B cell (primary cell): Measurements from ENCODE around the gene SLC25A21. TPM values are rescaled to one million over a fixed set of nuclear protein-coding genes. Genes with fewer than 3 reads are reported as not detected.

Experiments
- ATAC-seq: fragments of 200-7000 bp; cut with Tn5 transposase; one replicate; pipeline ENCODE4 v1.10.0; 2021; ENCODE audit warnings: low read depth, mild to moderate bottlenecking, moderate number of reproducible peaks, moderate library complexity
- CTCF ChIA-PET: fragments of 350-600 bp; sonication (Branson Sonifier 250); formaldehyde crosslinking; loops from one replicate; lab custom pipeline; 2021; ENCODE audit warnings: antibody characterized with exemption, inconsistent platforms; lab: Charles Lee
- POLR2A ChIA-PET: fragments of 350-600 bp; sonication (Branson Sonifier 250); formaldehyde crosslinking; loops from one replicate; lab custom pipeline; 2021; ENCODE audit warnings: antibody characterized with exemption; lab: Charles Lee
- DNase-seq: peaks from one replicate; pipeline ENCODE4 v3.0.0; 2013
- H2AFZ ChIP-seq: 2 replicates; pipeline ENCODE4 v1.6.1; 2012; ENCODE audit warnings: mild to moderate bottlenecking, low read depth, low read length; ENCODE audit not compliant: insufficient read depth, poor library complexity, severe bottlenecking
- H3K27ac ChIP-seq, 2 donors: 1 replicate in 1 of 2; 2 replicates in 1 of 2; pipeline ENCODE4 v1.5.1; 2012 to 2013; ENCODE audit warnings: low read length in 2 of 2, mild to moderate bottlenecking in 2 of 2, moderate library complexity in 1 of 2
- H3K27me3 ChIP-seq, 4 experiments: fragments of 200-600 bp in 1 of 4; sonication (generic) in 1 of 4; replicated peaks in 1 of 4; 1 replicate in 2 of 4; 2 replicates in 2 of 4; pipeline versions ENCODE4 v1.6.1 to v1.7.0; 2013 to 2016; ENCODE audit warnings: low read length in 3 of 4, mild to moderate bottlenecking in 2 of 4, mixed read lengths in 1 of 4, moderate library complexity in 1 of 4; ENCODE audit not compliant: insufficient read depth in 4 of 4, control insufficient read depth in 3 of 4; ENCODE audit errors: control extremely low read depth in 1 of 4
- H3K36me3 ChIP-seq, 2 experiments: replicated peaks in 1 of 2; 1 replicate in 1 of 2; 2 replicates in 1 of 2; pipeline versions ENCODE4 v1.6.1 to v1.7.1; 2013; ENCODE audit warnings: low read length in 1 of 2; ENCODE audit not compliant: insufficient read depth in 2 of 2, control insufficient read depth in 1 of 2; ENCODE audit errors: control extremely low read depth in 1 of 2, extremely low read depth in 1 of 2
- H3K4me1 ChIP-seq, 2 donors: fragments of 200-600 bp in 1 of 2; sonication (generic) in 1 of 2; 1 replicate in 1 of 2; 2 replicates in 1 of 2; pipeline versions ENCODE4 v1.5.1 to v1.6.1; 2013 to 2017; ENCODE audit warnings: low read length in 2 of 2; ENCODE audit not compliant: control insufficient read depth in 2 of 2, insufficient read depth in 2 of 2
- H3K4me2 ChIP-seq: replicated peaks from 2 replicates; pipeline ENCODE3; 2012; ENCODE audit warnings: mild to moderate bottlenecking, low read depth, low read length; ENCODE audit not compliant: poor library complexity, severe bottlenecking
- H3K4me3 ChIP-seq, 5 experiments: fragments of 200-600 bp in 1 of 5; sonication (generic) in 1 of 5; 1 replicate in 3 of 5; 2 replicates in 2 of 5; pipeline versions ENCODE4 v1.5.1 to v1.7.0; 2011 to 2016; ENCODE audit warnings: low read length in 4 of 5, mild to moderate bottlenecking in 4 of 5, low read depth in 2 of 5, control low read depth in 1 of 5, moderate library complexity in 1 of 5; ENCODE audit not compliant: insufficient read depth in 1 of 5; ENCODE audit errors: control extremely low read depth in 1 of 5, extremely low read depth in 1 of 5
- H3K79me2 ChIP-seq: fragments of 200-600 bp; sonication (generic); one replicate; pipeline ENCODE4 v1.6.0; 2016; ENCODE audit warnings: low read length; ENCODE audit not compliant: control insufficient read depth, insufficient read depth
- H3K9ac ChIP-seq: fragments of 200-600 bp; sonication (generic); 2 replicates; pipeline ENCODE4 v1.6.1; 2017; ENCODE audit warnings: mild to moderate bottlenecking, low read length, moderate library complexity
- H3K9me3 ChIP-seq, 3 donors: one replicate each; pipeline versions ENCODE4 v1.6.1 to v1.7.1; 2013; ENCODE audit warnings: low read length in 2 of 3; ENCODE audit not compliant: control insufficient read depth in 2 of 3, insufficient read depth in 1 of 3; ENCODE audit errors: control extremely low read depth in 1 of 3
- H4K20me1 ChIP-seq: 2 replicates; pipeline ENCODE4 v1.6.0; 2012; ENCODE audit warnings: mild to moderate bottlenecking, low read length; ENCODE audit not compliant: insufficient read depth, control insufficient read depth, poor library complexity, severe bottlenecking
- H3K27ac Mint-ChIP-seq: one replicate; pipeline ENCODE4 v1.8.0; 2021; ENCODE audit warnings: mixed read lengths
- H3K27me3 Mint-ChIP-seq: one replicate; pipeline ENCODE4 v1.8.0; 2021; ENCODE audit warnings: mixed read lengths
- H3K4me1 Mint-ChIP-seq: one replicate; pipeline ENCODE4 v1.8.0; 2021; ENCODE audit warnings: mixed read lengths
- H3K4me3 Mint-ChIP-seq: one replicate; pipeline ENCODE4 v1.8.0; 2021; ENCODE audit warnings: mixed read lengths
- H3K9me3 Mint-ChIP-seq: one replicate; pipeline ENCODE4 v1.8.0; 2022; ENCODE audit warnings: mixed read lengths; ENCODE audit not compliant: insufficient read depth
- EZH2 ChIP-seq: IDR thresholded peaks from 2 replicates; pipeline ENCODE4 v1.6.1; 2012; ENCODE audit warnings: borderline replicate concordance, low read depth, mild to moderate bottlenecking, moderate library complexity, low read length; ENCODE audit not compliant: insufficient read depth, poor library complexity, severe bottlenecking
- WGBS: methylation state at CpG from one replicate; pipeline ENCODE4 v1.1.5; 2013; ENCODE audit warnings: missing lambda C conversion rate; ENCODE audit not compliant: insufficient coverage; 5-methylcytosine and 5-hydroxymethylcytosine counted together
- intact Hi-C: fragments of 100-400 bp; cut with micrococcal nuclease; formaldehyde crosslinking; loops from one replicate; pipeline ENCODE4 v1.10.0; 2022
- polyA plus RNA-seq: library from polyadenylated mRNA; depleted of rRNA; stranded (reverse); fragments of >200 nt; gene quantifications from 2 replicates; pipeline ENCODE4 v1.2.3, GENCODE V29; 2012
- total RNA-seq, 2 donors: library from RNA; stranded (reverse); fragments of 120-200 nt in 1 of 2; gene quantifications; 1 replicate in 1 of 2; 2 replicates in 1 of 2; pipeline versions ENCODE4 v1.2.3 to v1.2.4, GENCODE V29; 2013 to 2022
- TF ChIP-seq, protein P1 (sequence below): fragments of 200-600 bp; IDR thresholded peaks from one replicate; pipeline ENCODE4 v1.8.0; 2022; ENCODE audit warnings: antibody characterized with exemption, mild to moderate bottlenecking

The SLC25A21 gene
- total and polyA plus RNA-seq, 2 donors (not counting 1 experiment from before 2014, with no cell fraction given): not detected

GRCh38 chr14:36843410-36843809 is 329.0 kb downstream of the SLC25A21 start:
- DNase-seq: no peak
- no peaks in the 10 kb centered on the region for H3K79me2 ChIP-seq
- H3K4me3 Mint-ChIP-seq: no peak overlapping the region
- H3K4me1 ChIP-seq: no peaks in the 10 kb centered on the region
- no peaks in the 10 kb centered on the region for H3K4me1 Mint-ChIP-seq
- H3K27ac Mint-ChIP-seq: no peak overlapping the region
- H3K9ac ChIP-seq: no peak overlapping the region
- H2AFZ ChIP-seq: no peak overlapping the region
- ChIA-PET POLR2A (no interaction called here), CTCF (no interaction called here)
- H4K20me1 ChIP-seq: no peaks in the 10 kb centered on the region
- H3K9me3 ChIP-seq: no peaks in the 10 kb centered on the region
- no peaks in the 10 kb centered on the region for H3K36me3 ChIP-seq
- H3K27me3 ChIP-seq: no peaks in the 10 kb centered on the region
- H3K4me2 ChIP-seq: no peak overlapping the region
- no peaks in the 10 kb centered on the region for H3K27me3 Mint-ChIP-seq
- WGBS: 100% methylated on average over 1 of the region's 1 CpG
- no peak overlapping the region for H3K27ac ChIP-seq
- no peak for ATAC-seq
- TF ChIP-seq EZH2: no peak
- TF ChIP-seq, protein P1, sequence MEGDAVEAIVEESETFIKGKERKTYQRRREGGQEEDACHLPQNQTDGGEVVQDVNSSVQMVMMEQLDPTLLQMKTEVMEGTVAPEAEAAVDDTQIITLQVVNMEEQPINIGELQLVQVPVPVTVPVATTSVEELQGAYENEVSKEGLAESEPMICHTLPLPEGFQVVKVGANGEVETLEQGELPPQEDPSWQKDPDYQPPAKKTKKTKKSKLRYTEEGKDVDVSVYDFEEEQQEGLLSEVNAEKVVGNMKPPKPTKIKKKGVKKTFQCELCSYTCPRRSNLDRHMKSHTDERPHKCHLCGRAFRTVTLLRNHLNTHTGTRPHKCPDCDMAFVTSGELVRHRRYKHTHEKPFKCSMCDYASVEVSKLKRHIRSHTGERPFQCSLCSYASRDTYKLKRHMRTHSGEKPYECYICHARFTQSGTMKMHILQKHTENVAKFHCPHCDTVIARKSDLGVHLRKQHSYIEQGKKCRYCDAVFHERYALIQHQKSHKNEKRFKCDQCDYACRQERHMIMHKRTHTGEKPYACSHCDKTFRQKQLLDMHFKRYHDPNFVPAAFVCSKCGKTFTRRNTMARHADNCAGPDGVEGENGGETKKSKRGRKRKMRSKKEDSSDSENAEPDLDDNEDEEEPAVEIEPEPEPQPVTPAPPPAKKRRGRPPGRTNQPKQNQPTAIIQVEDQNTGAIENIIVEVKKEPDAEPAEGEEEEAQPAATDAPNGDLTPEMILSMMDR: no peak
- intact Hi-C loops: no loop called here
- H3K4me3 ChIP-seq: no peak overlapping the region
- H3K9me3 Mint-ChIP-seq: no peaks in the 10 kb centered on the region

DNA sequence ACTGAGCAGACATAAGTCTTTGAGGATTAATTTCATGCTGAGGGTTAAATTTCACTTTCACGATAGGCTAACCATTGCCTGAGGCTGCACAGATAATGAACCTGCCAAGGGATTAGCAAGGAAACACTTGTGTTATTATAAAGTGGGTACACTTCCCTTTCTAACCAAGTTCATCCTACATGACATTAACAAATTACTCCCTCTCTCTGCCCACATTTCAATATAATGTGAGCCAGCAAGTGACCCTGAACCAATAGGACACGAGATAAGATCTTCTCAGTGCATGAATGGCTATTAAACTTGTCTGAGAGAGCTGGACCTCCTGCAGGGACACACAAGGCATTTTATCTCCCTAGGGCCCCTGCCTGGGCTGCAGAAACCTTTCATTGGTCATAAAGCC is 337.3 kb downstream of the SLC25A21 start:
- Mint-ChIP-seq H3K4me1 (no peaks in the 10 kb centered on the region), H3K27ac (no peak overlapping the region), H3K4me3 (no peak overlapping the region), H3K9me3 (peaks cover 2% of the 10 kb centered on the region), H3K27me3 (no peaks in the 10 kb centered on the region)
- H3K9ac ChIP-seq: no peak overlapping the region
- CTCF ChIA-PET: no interaction called here
- H3K27ac ChIP-seq: no peak overlapping the region
- ATAC-seq (no peak), DNase-seq (no peak)
- no peaks in the 10 kb centered on the region for H3K4me1 ChIP-seq
- H3K79me2 ChIP-seq: no peaks in the 10 kb centered on the region
- no peaks in the 10 kb centered on the region for H3K36me3 ChIP-seq
- H3K9me3 ChIP-seq: peaks cover 0 to 5% (median 0%) of the 10 kb centered on the region in 3 donors
- intact Hi-C loops: no loop called here
- TF ChIP-seq, protein P1: no peak
- TF ChIP-seq EZH2: no peak
- no peak overlapping the region for H3K4me3 ChIP-seq
- WGBS: 56% methylated on average over 1 of the region's 2 CpGs
- no peaks in the 10 kb centered on the region for H4K20me1 ChIP-seq
- no peaks in the 10 kb centered on the region for H3K27me3 ChIP-seq
- no peak overlapping the region for H2AFZ ChIP-seq
- no peak overlapping the region for H3K4me2 ChIP-seq
- POLR2A ChIA-PET: no interaction called here
